Measurements from ENCODE around the gene ARID1B. TPM values are rescaled to one million over a fixed set of nuclear protein-coding genes. Genes with fewer than 3 reads are reported as not detected.
A peak's percentile ranks its signal among the peaks of the same experiment; 100 is the strongest.

ARID1B gene
- total and polyA plus RNA-seq, 2 of the 13 experiments (the other 11 are each of a cell fraction or from before 2014, with no cell fraction given), result 20.1 to 32.6 TPM

- TF ChIP-seq SIN3A (IDR thresholded peaks at IDR 0.05; ENCODE audit: borderline replicate concordance, low read depth, low read length), result peak; percentile 69
- peak; percentile 89 for TF ChIP-seq GMEB1 (CRISPR knock-in tag; IDR thresholded peaks at IDR 0.05; ENCODE audit: borderline replicate concordance)
- peak; percentile 91 for TF ChIP-seq XRCC5 (optimal IDR thresholded peaks at IDR 0.05; ENCODE audit: low read length)
- peak; percentile 34 for TF ChIP-seq AHR (CRISPR knock-in tag; IDR thresholded peaks at IDR 0.05)
- no peak for TF ChIP-seq SMARCC2 (IDR thresholded peaks at IDR 0.05)
- no peak for TF ChIP-seq SIX1 (CRISPR knock-in tag; IDR thresholded peaks at IDR 0.05; ENCODE audit: borderline replicate concordance)
- peak; percentile 97 for TF ChIP-seq POGZ (CRISPR knock-in tag; IDR thresholded peaks at IDR 0.05)
- TF ChIP-seq NR2F1 (CRISPR knock-in tag; IDR thresholded peaks at IDR 0.05), result no peak
- TF ChIP-seq ZNF24 (IDR thresholded peaks at IDR 0.05), result no peak
- TF ChIP-seq ZBTB21 (CRISPR knock-in tag; IDR thresholded peaks at IDR 0.05), result no peak
- 0 out of 2 replicates have a peak, but pooled peaks have one; percentile 63 for TF ChIP-seq ZBTB42 (CRISPR knock-in tag; IDR thresholded peaks at IDR 0.05)
- peak; percentile 99 for TF ChIP-seq YEATS4 (CRISPR knock-in tag; IDR thresholded peaks at IDR 0.05; ENCODE audit: borderline replicate concordance)
- no peak for TF ChIP-seq GPN1 (CRISPR knock-in tag; IDR thresholded peaks at IDR 0.05; ENCODE audit: borderline replicate concordance)
- peak; percentile 92 for TF ChIP-seq MEIS2 (CRISPR knock-in tag; IDR thresholded peaks at IDR 0.05)
- peak; percentile 57; the same call in 1 of the 2 replicates for TF ChIP-seq NR2F2 (IDR thresholded peaks at IDR 0.05; ENCODE audit: borderline replicate concordance, low read depth)
- TF ChIP-seq SOX13 (IDR thresholded peaks at IDR 0.05), result no peak; the same call in 1 of the 2 replicates
- TF ChIP-seq SOX13 (CRISPR knock-in tag; conservative IDR thresholded peaks at IDR 0.05 in 1 of 2, IDR thresholded peaks at IDR 0.05 in 1 of 2), result peak; percentile 61 to 85; a peak in 3 of 4 replicates
- peak; percentile 95; the same call in 1 of the 2 replicates for TF ChIP-seq ZIK1 (CRISPR knock-in tag; IDR thresholded peaks at IDR 0.05; ENCODE audit: borderline replicate concordance, low read depth)
- peak; percentile 79; the same call in 1 of the 2 replicates for TF ChIP-seq ZNF510 (CRISPR knock-in tag; IDR thresholded peaks at IDR 0.05; ENCODE audit: low read depth)
- peak; percentile 99 for TF ChIP-seq KDM5B (CRISPR knock-in tag; IDR thresholded peaks at IDR 0.05; ENCODE audit: borderline replicate concordance)
- TF ChIP-seq CSRNP1 (CRISPR knock-in tag; IDR thresholded peaks at IDR 0.05), result peak; percentile 82
- TF ChIP-seq ZNF792 (CRISPR knock-in tag; IDR thresholded peaks at IDR 0.05), result peak; percentile 59; the same call in 1 of the 2 replicates
- peak; percentile 18; the same call in 1 of the 2 replicates for TF ChIP-seq FOSL2 (CRISPR knock-in tag; IDR thresholded peaks at IDR 0.05)
- 0 out of 2 replicates have a peak, but pooled peaks have one; percentile 40 for TF ChIP-seq ZNF552 (CRISPR knock-in tag; IDR thresholded peaks at IDR 0.05; ENCODE audit: borderline replicate concordance)
- TF ChIP-seq ONECUT2 (CRISPR knock-in tag; IDR thresholded peaks at IDR 0.05), result 0 out of 2 replicates have a peak, but pooled peaks have one; percentile 6
- no peak for TF ChIP-seq CENPX (CRISPR knock-in tag; IDR thresholded peaks at IDR 0.05)
- TF ChIP-seq YEATS2 (CRISPR knock-in tag; IDR thresholded peaks at IDR 0.05; ENCODE audit: borderline replicate concordance), result peak; percentile 70
- TF ChIP-seq ELF3 (CRISPR knock-in tag; IDR thresholded peaks at IDR 0.05), result peak; percentile 84
These were observed 244.3 kb downstream of the ARID1B start (continued) for GRCh38 chr6:157021344-157021992.
